HepG2 (cell line): ENCODE data around the gene KHK. TPM values are rescaled to one million over a fixed set of nuclear protein-coding genes. Genes with fewer than 3 reads are reported as not detected.

Experiments
- EED ChIP-seq: sonication (generic); formaldehyde crosslinking; IDR thresholded peaks from 2 replicates; pipeline ENCODE4 v1.5.0; 2020; ENCODE audit warnings: mild to moderate bottlenecking, missing genetic modification reagents
- FOSL1 ChIP-seq: sonication (generic); formaldehyde crosslinking; IDR thresholded peaks from 2 replicates; pipeline ENCODE4 v1.9.0; 2021; ENCODE audit warnings: missing genetic modification reagents, borderline replicate concordance
- KDM5B ChIP-seq: sonication (generic); formaldehyde crosslinking; IDR thresholded peaks from 2 replicates; pipeline ENCODE4 v1.4.0; 2020; ENCODE audit warnings: missing genetic modification reagents, mild to moderate bottlenecking, borderline replicate concordance
- KMT2B ChIP-seq: IDR thresholded peaks from 2 replicates; pipeline ENCODE4 v1.6.1; 2016; ENCODE audit warnings: missing genetic modification reagents, missing compliant biosample characterization
- U2AF2 ChIP-seq: fragments of 200-400 bp; formaldehyde crosslinking; IDR thresholded peaks from 2 replicates; pipeline ENCODE4 v1.6.1; 2017; ENCODE audit warnings: low read depth, mild to moderate bottlenecking, low read length
- ZKSCAN5 ChIP-seq: sonication (generic); formaldehyde crosslinking; IDR thresholded peaks from 2 replicates; pipeline ENCODE4 v1.5.1; 2020; ENCODE audit warnings: mild to moderate bottlenecking, missing genetic modification reagents
- ZMAT3 ChIP-seq: sonication (generic); formaldehyde crosslinking; conservative IDR thresholded peaks from 2 replicates; pipeline ENCODE4 v1.7.0; 2021; ENCODE audit warnings: missing genetic modification reagents
- ZNF234 ChIP-seq: sonication (generic); formaldehyde crosslinking; conservative IDR thresholded peaks from 2 replicates; pipeline ENCODE4 v1.5.1; 2020; ENCODE audit warnings: mild to moderate bottlenecking, missing genetic modification reagents
- ZNF562 ChIP-seq: sonication (generic); formaldehyde crosslinking; IDR thresholded peaks from 2 replicates; pipeline ENCODE4 v1.8.0; 2022; ENCODE audit warnings: missing genetic modification reagents, borderline replicate concordance
- ZNF773 ChIP-seq: sonication (generic); formaldehyde crosslinking; IDR thresholded peaks from 2 replicates; pipeline ENCODE4 v1.4.0; 2020; ENCODE audit warnings: missing genetic modification reagents, borderline replicate concordance
- polyA plus RNA-seq, 8 experiments: library from polyadenylated mRNA; depleted of rRNA in 3 of 8; stranded (reverse) in 7 of 8; unstranded in 1 of 8; fragments of >200 nt; fragmentation: Illumina TruSeq in 4 of 8; extraction: Trizol in 4 of 8; gene quantifications; 2 replicates each; pipeline versions ENCODE4 v1.2.1 to v1.2.3, GENCODE V29; 2011 to 2016; ENCODE audit warnings: low read depth in 4 of 8, missing spikeins in 1 of 8, mixed read lengths in 1 of 8; ENCODE audit not compliant: insufficient read depth in 1 of 8
- total RNA-seq, 5 experiments: library from RNA; depleted of rRNA; stranded (reverse); fragments of >200 nt; fragmentation: Illumina TruSeq; extraction: Trizol; gene quantifications; 2 replicates each; pipeline ENCODE4 v1.2.3, GENCODE V29; 2016; ENCODE audit warnings: low read depth in 1 of 5
- TF ChIP-seq, protein P1 (sequence below): sonication (generic); formaldehyde crosslinking; IDR thresholded peaks from 2 replicates; pipeline ENCODE4; 2020; ENCODE audit warnings: missing genetic modification reagents, mild to moderate bottlenecking, borderline replicate concordance
- TF ChIP-seq, protein P2 (sequence below), 2 experiments: sonication (generic) in 1 of 2; formaldehyde crosslinking in 1 of 2; IDR thresholded peaks; 2 replicates each; pipeline versions ENCODE4 v1.6.1 to v1.9.0; 2014 to 2022; ENCODE audit warnings: antibody characterized with exemption in 1 of 2, borderline replicate concordance in 1 of 2, inconsistent platforms in 1 of 2, low read depth in 1 of 2, missing genetic modification reagents in 1 of 2
- TF ChIP-seq, protein P3 (sequence below): IDR thresholded peaks from 2 replicates; pipeline ENCODE4 v1.6.1; 2012; ENCODE audit warnings: inconsistent platforms
- TF ChIP-seq, protein P4 (sequence below): sonication (generic); formaldehyde crosslinking; IDR thresholded peaks from 2 replicates; pipeline ENCODE4 v1.4.0; 2020; ENCODE audit warnings: missing genetic modification reagents, mild to moderate bottlenecking, borderline replicate concordance

KHK gene
- total and polyA plus RNA-seq, 2 of the 13 experiments (the other 11 are each of a cell fraction or from before 2014, with no cell fraction given), result 40.9 to 99.2 TPM

DNA sequence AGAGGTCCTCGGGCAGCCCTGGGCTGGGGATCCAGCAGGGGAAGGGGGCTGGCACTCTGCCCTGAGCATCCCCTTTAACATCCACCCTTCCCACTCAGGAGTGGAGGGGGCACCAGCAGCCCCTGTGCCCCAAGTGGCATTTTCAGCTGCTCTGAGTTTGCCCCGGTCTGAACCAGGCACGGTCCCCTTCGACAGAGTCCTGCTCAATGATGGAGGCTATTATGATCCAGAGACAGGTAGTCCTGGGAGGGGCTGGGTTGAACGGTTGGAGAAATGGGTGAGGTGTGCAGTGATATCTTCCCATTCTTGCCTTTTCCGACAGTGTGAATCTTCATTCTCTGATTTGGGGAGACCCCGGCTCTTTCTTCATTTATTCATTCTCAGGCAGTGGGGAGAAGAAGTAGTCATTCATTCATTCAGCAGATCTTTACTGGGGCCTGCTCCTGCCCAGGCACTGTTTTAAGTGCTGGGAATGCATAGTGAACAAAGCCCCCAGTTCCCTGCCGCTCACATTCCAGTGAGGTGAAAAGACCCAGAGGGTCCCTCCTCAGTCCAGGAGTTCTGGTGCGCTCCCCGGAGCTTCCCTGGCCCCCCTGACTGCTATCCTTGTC is 1.4 kb upstream of the KHK start (continued):
- TF ChIP-seq, protein P1, sequence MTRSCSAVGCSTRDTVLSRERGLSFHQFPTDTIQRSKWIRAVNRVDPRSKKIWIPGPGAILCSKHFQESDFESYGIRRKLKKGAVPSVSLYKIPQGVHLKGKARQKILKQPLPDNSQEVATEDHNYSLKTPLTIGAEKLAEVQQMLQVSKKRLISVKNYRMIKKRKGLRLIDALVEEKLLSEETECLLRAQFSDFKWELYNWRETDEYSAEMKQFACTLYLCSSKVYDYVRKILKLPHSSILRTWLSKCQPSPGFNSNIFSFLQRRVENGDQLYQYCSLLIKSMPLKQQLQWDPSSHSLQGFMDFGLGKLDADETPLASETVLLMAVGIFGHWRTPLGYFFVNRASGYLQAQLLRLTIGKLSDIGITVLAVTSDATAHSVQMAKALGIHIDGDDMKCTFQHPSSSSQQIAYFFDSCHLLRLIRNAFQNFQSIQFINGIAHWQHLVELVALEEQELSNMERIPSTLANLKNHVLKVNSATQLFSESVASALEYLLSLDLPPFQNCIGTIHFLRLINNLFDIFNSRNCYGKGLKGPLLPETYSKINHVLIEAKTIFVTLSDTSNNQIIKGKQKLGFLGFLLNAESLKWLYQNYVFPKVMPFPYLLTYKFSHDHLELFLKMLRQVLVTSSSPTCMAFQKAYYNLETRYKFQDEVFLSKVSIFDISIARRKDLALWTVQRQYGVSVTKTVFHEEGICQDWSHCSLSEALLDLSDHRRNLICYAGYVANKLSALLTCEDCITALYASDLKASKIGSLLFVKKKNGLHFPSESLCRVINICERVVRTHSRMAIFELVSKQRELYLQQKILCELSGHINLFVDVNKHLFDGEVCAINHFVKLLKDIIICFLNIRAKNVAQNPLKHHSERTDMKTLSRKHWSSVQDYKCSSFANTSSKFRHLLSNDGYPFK (CRISPR knock-in tag), result no peak
- TF ChIP-seq ZNF234 (CRISPR knock-in tag), result no peak
- no peak for TF ChIP-seq U2AF2
- no peak for TF ChIP-seq ZKSCAN5
- TF ChIP-seq, protein P2, sequence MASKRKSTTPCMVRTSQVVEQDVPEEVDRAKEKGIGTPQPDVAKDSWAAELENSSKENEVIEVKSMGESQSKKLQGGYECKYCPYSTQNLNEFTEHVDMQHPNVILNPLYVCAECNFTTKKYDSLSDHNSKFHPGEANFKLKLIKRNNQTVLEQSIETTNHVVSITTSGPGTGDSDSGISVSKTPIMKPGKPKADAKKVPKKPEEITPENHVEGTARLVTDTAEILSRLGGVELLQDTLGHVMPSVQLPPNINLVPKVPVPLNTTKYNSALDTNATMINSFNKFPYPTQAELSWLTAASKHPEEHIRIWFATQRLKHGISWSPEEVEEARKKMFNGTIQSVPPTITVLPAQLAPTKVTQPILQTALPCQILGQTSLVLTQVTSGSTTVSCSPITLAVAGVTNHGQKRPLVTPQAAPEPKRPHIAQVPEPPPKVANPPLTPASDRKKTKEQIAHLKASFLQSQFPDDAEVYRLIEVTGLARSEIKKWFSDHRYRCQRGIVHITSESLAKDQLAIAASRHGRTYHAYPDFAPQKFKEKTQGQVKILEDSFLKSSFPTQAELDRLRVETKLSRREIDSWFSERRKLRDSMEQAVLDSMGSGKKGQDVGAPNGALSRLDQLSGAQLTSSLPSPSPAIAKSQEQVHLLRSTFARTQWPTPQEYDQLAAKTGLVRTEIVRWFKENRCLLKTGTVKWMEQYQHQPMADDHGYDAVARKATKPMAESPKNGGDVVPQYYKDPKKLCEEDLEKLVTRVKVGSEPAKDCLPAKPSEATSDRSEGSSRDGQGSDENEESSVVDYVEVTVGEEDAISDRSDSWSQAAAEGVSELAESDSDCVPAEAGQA (IDR thresholded peaks at IDR 0.05; ENCODE audit: low read depth), result no peak
- TF ChIP-seq, protein P2 (CRISPR knock-in tag; IDR thresholded peaks at IDR 0.05; ENCODE audit: borderline replicate concordance), result no peak
- no peak for TF ChIP-seq ZNF562
- no peak for TF ChIP-seq KDM5B
- no peak for TF ChIP-seq EED (CRISPR knock-in tag)
- TF ChIP-seq, protein P3, sequence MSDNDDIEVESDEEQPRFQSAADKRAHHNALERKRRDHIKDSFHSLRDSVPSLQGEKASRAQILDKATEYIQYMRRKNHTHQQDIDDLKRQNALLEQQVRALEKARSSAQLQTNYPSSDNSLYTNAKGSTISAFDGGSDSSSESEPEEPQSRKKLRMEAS, result no peak
- no peak for TF ChIP-seq ZNF773 (CRISPR knock-in tag)
- 0 out of 2 replicates have a peak, but pooled peaks have one; percentile 28 for TF ChIP-seq KMT2B (CRISPR knock-in tag)
- peak; percentile 68; the same call in 1 of the 2 replicates for TF ChIP-seq ZMAT3 (CRISPR knock-in tag)
- TF ChIP-seq, protein P4, sequence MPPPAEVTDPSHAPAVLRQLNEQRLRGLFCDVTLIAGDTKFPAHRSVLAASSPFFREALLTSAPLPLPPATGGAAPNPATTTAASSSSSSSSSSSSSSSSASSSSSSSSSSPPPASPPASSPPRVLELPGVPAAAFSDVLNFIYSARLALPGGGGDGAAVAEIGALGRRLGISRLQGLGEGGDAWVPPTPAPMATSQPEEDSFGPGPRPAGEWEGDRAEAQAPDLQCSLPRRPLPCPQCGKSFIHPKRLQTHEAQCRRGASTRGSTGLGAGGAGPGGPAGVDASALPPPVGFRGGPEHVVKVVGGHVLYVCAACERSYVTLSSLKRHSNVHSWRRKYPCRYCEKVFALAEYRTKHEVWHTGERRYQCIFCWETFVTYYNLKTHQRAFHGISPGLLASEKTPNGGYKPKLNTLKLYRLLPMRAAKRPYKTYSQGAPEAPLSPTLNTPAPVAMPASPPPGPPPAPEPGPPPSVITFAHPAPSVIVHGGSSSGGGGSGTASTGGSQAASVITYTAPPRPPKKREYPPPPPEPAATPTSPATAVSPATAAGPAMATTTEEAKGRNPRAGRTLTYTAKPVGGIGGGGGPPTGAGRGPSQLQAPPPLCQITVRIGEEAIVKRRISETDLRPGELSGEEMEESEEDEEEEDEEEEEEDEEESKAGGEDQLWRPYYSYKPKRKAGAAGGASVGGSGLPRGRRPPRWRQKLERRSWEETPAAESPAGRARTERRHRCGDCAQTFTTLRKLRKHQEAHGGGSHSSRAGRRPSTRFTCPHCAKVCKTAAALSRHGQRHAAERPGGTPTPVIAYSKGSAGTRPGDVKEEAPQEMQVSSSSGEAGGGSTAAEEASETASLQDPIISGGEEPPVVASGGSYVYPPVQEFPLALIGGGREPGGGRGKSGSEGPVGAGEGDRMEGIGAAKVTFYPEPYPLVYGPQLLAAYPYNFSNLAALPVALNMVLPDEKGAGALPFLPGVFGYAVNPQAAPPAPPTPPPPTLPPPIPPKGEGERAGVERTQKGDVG (CRISPR knock-in tag), result no peak
- no peak for TF ChIP-seq FOSL1 (CRISPR knock-in tag)
